Activated CD8-positive, alpha-beta memory T cell treated with anti-CD3 and anti-CD28 coated beads, Interleukin-2, amount 50 U/mL, for 1 hour (primary cell): ENCODE results near the gene NCOA5.

Source experiments
- DNase-seq: peaks from one replicate; pipeline ENCODE4 v3.0.0-alpha.2; 2020; ENCODE audit errors: extremely low read depth

The NCOA5 gene

GRCh38 chr20:46062151-46062550, 27.6 kb downstream of the NCOA5 start:
- no peak for DNase-seq

GRCh38 chr20:46060975-46061374, 28.8 kb downstream of the NCOA5 start:
- no peak for DNase-seq

GRCh38 chr20:46060301-46060881, 29.4 kb downstream of the NCOA5 start:
- no peak for DNase-seq

DNA sequence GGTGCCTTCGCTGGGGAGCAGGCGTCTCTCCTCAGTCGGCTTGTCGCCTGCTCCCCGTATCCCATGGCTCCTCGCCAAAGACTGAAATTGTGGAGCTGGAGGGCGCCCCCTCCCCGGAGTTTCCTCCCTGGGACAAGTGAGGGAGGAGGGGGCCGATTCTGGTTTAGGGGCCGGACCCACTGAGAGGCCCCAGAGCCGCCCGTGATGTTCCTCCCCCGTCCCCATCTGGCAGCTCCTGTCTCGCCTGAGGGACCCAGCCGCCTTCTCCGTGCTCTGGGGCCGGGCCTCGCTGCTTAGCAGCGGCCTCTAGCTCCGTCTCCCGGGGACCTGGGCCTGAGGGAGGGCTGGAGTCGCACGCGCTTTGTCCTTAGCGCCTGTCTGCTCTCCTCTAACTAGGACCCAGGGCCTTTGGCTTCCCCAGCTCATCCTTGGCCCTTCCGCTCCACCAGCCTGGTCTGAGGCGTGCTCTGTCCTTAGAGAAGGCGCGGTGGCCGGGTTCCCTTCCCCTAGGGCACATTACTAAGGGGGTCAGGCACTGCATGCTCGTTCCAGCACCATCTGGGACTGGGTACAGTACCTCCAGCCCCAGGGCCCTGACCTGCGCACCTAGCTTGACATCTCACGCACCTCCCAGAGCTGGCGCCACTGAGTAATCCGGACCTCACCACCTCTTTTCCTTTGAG, 31.0 kb downstream of the NCOA5 start:
- DNase-seq = no peak

DNA sequence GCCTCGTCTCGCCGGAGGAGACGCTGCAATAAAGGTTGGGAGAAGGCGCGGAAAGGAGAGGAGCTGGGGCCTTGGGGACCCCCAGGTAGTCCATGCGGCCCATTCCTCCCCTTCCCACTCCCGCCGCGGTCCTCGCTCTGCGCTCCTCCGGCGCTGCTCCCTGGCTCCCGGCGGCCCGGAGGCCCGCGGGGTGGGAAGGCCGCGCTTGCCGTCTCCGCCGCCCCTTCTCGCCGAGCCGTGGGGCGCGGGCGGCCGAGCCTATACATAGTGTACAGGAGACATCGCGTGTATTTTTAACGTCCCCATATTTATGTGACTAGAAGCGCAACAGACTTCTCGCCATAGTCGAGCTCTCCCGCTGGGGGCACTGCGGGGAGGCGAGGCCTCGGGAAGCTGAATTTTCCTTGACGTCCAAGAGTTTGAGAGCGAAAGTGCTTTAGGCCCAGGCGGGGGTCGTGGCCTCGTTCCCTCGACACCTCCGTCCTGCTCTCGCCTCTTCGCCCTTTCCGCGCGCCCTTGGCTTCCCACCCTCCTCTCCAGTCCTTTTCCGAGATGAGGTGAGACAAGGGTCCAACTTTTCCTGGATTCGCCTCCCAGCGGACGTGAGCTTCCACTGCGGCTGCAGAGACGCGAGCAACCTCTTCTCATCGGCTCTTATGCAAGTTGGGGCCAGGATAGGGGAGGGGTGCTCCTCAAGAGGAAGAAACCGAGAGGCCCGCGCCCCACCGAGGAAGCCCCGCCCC, 31.7 kb downstream of the NCOA5 start:
- DNase-seq = no peak

GRCh38 chr20:46056970-46057855, 32.5 kb downstream of the NCOA5 start:
- DNase-seq = no peak

DNA sequence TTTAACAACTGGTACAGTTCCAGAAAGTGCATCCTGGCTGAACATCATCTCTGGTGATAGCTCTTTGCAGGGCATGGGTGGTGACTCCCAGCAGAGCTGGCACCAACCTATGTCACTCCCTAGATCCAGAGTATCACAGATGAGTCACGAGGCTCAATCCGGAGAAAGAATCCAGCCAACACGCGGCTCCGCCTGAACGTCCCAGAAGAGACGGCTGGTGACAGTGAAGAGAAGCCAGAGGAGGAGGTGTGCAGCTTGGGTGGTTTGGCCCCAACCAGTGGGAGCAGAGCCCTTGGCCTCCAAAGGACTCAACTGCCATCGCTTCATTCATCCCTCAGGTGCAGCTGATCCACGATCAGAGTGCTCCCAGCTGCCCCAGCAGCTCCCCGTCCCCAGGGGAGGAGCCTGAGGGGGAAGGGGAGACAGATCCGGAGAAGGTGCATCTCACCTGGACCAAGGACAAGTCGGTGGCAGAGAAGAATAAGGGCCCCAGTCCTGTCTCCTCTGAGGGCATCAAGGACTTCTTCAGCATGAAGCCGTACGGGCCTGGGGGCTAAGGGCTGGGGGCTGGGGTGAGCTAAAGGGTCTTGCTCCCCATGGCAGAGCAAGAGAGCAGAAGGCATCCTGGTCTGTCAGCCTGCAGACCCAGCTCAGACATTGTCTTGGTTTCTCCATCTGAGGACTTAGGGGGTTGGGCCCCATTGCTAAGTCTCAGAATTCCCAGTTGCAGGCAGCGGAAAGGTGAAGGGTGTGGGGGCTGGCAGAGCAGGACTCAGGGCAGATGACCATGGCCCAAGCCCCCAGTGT, 33.5 kb downstream of the NCOA5 start:
- DNase-seq = no peak

DNA sequence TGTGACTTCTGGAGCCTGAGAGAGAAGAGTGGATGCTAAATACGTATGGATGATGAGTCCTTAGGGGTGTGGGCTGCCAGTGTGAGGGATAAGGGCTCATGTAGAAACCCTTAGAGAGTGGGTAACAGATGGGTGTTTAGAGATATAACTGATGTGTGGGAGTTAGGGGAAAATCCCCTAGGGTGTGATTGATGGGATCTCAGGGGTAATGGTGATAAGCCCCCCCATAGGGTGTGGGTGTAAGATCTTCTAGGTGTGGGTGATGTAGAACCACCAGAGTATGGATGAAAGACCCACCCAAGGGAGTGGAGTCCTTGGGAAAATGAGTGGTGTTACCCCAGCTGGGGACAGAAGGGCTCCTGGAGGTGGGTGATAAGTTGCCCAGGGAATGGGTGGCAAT, 34.5 kb downstream of the NCOA5 start:
- DNase-seq = no peak

- no peak for DNase-seq
Measured at GRCh38 chr20:46054606-46055005, 35.2 kb downstream of the NCOA5 start.

GRCh38 chr20:46053416-46053815, 36.3 kb downstream of the NCOA5 start:
- DNase-seq = no peak

GRCh38 chr20:46051556-46052308, 38.0 kb downstream of the NCOA5 start:
- DNase-seq = no peak

- DNase-seq = no peak
Measured at GRCh38 chr20:46050885-46051284, 38.9 kb downstream of the NCOA5 start.

GRCh38 chr20:46050444-46050843, 39.3 kb downstream of the NCOA5 start:
- DNase-seq = no peak

- DNase-seq = no peak
Measured at GRCh38 chr20:46049815-46050214, 39.9 kb downstream of the NCOA5 start.

DNA sequence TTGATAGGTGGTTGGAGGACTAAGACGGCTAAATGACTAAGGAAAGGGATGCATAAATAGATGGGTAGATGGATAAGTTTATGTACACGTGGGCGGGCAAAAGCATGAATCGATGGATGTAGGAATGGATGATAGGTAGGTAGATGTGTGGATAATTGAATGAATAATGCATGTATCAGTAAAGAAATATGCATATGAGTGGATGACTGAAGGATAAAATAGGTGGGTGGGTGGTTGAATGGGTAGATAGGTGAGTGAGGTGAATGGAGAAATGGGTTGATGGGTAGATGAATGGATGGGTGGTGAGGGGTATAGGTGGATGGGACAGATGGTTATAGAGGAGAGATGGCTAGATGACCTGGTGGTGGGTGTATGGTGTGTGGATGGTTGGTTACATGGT, 40.6 kb downstream of the NCOA5 start:
- DNase-seq = no peak

DNA sequence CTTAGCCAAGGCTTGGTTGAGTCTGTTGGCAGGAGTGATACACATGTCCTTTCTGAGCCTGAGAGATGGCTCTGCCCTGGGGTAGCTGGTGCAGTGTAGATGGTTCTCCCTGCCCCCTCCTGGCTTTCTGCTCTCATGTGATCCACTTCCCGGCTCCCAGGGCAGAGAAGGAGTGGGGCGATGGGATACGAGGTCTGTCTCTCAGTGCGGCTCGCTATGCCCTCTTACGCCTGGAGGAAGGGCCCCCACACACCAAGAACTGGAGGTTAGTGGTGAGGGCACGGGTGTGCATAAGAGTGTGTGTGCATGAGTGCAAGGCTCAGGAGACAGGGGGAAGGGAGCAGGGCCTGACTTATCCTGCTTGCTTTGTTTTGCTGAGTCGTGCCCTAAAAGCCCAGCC, 41.9 kb downstream of the NCOA5 start:
- DNase-seq = no peak

GRCh38 chr20:46046588-46047310, 43.0 kb downstream of the NCOA5 start:
- no peak for DNase-seq

DNA sequence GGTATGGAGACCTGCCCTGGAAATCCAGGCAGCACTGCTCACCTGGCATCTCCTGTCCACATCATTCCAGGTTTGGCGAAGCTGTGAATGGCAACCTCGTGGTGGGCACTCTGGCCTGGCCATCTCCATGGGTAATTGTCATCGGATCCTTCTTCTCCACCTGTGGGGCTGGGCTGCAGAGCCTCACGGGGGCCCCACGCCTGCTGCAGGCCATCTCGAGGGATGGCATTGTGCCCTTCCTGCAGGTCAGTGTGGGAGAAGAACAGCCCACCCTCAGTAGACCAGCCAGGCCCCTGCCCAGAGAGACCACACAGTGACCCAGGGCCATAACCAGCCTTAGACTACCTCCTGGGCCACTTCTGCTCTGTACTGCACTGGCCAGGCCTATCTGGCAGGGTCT, 44.9 kb downstream of the NCOA5 start:
- no peak for DNase-seq

- DNase-seq = no peak
Measured at GRCh38 chr20:46043556-46043955, 46.2 kb downstream of the NCOA5 start.
